ENCODE measurements around the gene FAM110A. TPM values are rescaled to one million over a fixed set of nuclear protein-coding genes. Genes with fewer than 3 reads are reported as not detected.

FAM110A gene
- total RNA-seq, 1 experiment from 2014 or later: 11.7 TPM

DNA sequence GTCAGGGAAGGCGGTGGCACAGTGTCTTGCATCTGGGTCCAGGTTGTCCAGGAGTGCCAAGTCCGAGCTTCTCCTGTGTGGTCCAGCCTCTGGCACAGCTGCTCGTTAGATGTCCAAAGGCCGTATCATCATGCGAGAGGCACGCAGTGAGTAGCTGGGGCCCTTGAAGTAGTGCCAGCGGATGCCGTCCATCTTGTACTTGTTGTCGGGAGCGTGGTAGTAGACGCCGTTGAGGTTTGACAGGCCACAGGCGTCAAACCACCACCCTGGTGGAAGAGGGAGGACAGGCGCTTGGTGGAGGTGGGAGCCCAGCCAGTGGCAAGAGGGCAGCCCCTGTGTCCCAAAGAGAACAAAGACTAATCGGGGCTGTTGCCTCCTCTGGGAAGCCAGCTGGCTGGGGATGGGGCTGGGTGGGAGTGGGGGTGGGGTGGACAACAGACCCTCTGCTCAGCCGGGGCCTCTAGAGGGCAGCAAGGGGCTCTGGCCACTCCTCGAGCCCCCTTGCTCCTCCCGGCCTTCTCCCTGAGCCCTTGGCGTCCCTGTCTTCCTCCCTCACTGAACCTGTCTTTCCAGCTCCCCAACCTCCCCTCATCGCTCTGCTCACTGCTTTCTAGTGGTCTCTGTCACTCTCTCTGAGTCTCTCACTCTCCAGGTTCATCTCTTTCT is 39.5 kb downstream of the FAM110A start:
- ChIA-PET POLR2A (ENCODE audit: low non-redundant PET) (interaction anchor here (0.6 kb wide), 1 partner anchor 10 kb away, joined by 3 read pairs; no protein-coding TSS in a partner anchor), CTCF (interaction anchor here (1.2 kb wide), 1 partner anchor 340 kb away, joined by 3 read pairs; no protein-coding TSS in a partner anchor)
- no peaks in the 10 kb centered on the region for H3K36me3 ChIP-seq (ENCODE audit: insufficient read depth, low read length, poor library complexity, severe bottlenecking)
- no peaks in the 10 kb centered on the region for H3K4me1 ChIP-seq (ENCODE audit: insufficient read depth, low read length, poor library complexity, severe bottlenecking)
- TF ChIP-seq EZH2 (IDR thresholded peaks at IDR 0.05; ENCODE audit: borderline replicate concordance, low read depth, low read length, poor library complexity, severe bottlenecking): no peak
- TF ChIP-seq, protein P1, sequence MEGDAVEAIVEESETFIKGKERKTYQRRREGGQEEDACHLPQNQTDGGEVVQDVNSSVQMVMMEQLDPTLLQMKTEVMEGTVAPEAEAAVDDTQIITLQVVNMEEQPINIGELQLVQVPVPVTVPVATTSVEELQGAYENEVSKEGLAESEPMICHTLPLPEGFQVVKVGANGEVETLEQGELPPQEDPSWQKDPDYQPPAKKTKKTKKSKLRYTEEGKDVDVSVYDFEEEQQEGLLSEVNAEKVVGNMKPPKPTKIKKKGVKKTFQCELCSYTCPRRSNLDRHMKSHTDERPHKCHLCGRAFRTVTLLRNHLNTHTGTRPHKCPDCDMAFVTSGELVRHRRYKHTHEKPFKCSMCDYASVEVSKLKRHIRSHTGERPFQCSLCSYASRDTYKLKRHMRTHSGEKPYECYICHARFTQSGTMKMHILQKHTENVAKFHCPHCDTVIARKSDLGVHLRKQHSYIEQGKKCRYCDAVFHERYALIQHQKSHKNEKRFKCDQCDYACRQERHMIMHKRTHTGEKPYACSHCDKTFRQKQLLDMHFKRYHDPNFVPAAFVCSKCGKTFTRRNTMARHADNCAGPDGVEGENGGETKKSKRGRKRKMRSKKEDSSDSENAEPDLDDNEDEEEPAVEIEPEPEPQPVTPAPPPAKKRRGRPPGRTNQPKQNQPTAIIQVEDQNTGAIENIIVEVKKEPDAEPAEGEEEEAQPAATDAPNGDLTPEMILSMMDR (conservative IDR thresholded peaks at IDR 0.05; ENCODE audit: low read depth, low read length): no peak
- H3K27me3 ChIP-seq (replicated peaks; ENCODE audit: insufficient read depth, low read depth, low read length, poor library complexity): no peaks in the 10 kb centered on the region
- no TSS peak for BruUV-seq (replicated peaks)
- intact Hi-C loops (cut with micrococcal nuclease; ENCODE audit: unreplicated experiment): no loop called here
- H3K4me3 ChIP-seq (ENCODE audit: low read depth, low read length, poor library complexity, severe bottlenecking): no peak overlapping the region
- H3K27ac ChIP-seq (ENCODE audit: low read depth, low read length, poor library complexity, severe bottlenecking): no peak overlapping the region
- DNase-seq (ENCODE audit: low spot score): no peak
- no peaks in the 10 kb centered on the region for H3K9me3 ChIP-seq (ENCODE audit: low read depth, low read length, poor library complexity, severe bottlenecking)

DNA sequence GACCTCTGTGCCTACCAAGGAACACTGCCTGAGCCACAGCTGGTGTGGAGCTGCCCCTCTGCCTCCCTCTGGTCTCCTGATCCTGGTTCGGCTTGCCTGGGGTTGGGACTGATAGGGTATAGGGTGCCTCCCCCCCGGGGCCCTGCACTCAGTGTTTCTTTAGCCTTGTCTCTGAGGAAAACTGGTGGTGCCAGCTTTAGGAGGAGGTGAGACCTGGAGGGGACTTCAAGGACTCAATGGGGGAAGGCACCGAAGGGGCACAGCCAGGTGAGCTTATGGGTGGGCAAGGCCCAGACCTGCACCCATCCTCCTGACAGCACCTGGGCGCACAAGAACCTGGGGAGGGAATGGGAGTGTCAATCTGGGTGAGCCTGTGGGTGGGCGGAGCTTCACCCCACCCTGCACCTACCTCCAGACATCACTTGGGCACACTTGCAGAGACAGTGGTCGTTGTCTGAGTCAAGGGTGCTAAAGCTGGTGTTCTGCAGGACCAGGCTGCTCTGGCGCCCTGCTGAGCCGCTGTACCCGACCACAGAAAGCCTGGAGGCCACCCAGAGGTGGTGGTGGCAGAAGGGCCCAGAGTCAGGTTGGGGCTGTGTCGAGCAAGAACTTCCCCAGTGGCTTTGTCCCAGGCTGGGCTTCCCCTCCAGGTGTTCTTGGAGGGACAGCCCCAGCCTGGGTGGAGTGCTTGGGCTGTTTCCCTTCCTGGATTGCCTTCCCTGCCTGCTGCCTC is 40.5 kb downstream of the FAM110A start:
- no peak for DNase-seq (ENCODE audit: low spot score)
- no TSS peak for BruUV-seq (replicated peaks)
- ChIA-PET CTCF (no interaction called here), POLR2A (ENCODE audit: low non-redundant PET) (no interaction called here)
- H3K27me3 ChIP-seq (replicated peaks; ENCODE audit: insufficient read depth, low read depth, low read length, poor library complexity): no peaks in the 10 kb centered on the region
- H3K27ac ChIP-seq (ENCODE audit: low read depth, low read length, poor library complexity, severe bottlenecking): no peak overlapping the region
- intact Hi-C loops (cut with micrococcal nuclease; ENCODE audit: unreplicated experiment): no loop called here
- no peak overlapping the region for H3K4me3 ChIP-seq (ENCODE audit: low read depth, low read length, poor library complexity, severe bottlenecking)
- H3K4me1 ChIP-seq (ENCODE audit: insufficient read depth, low read length, poor library complexity, severe bottlenecking): no peaks in the 10 kb centered on the region
- TF ChIP-seq, protein P1 (conservative IDR thresholded peaks at IDR 0.05; ENCODE audit: low read depth, low read length): no peak
- TF ChIP-seq EZH2 (IDR thresholded peaks at IDR 0.05; ENCODE audit: borderline replicate concordance, low read depth, low read length, poor library complexity, severe bottlenecking): no peak
- H3K36me3 ChIP-seq (ENCODE audit: insufficient read depth, low read length, poor library complexity, severe bottlenecking): no peaks in the 10 kb centered on the region
- no peaks in the 10 kb centered on the region for H3K9me3 ChIP-seq (ENCODE audit: low read depth, low read length, poor library complexity, severe bottlenecking)

DNA sequence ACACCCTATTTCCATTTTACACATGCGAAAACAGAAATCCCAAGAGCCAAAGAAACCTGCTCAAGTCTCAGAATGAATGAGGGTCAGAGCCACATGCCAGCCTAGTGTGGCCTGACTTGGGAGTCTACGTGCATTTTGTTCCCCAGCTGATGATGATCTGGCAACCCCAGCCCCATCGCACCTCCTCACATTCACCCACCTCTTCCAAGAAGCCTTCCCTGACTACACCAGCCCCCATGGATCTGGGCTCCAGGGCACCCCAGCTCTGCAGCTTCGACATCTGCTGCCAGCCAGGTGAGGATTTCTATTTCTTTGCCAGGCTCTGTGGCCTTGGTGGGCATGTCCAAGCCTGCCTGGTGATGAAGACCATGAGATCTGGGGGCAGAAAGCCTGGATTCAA is 41.6 kb downstream of the FAM110A start:
- ChIA-PET POLR2A (ENCODE audit: low non-redundant PET) (no interaction called here), CTCF (no interaction called here)
- Histone ChIP-seq H3K9me3 (ENCODE audit: low read depth, low read length, poor library complexity, severe bottlenecking) (no peaks in the 10 kb centered on the region), H3K4me3 (ENCODE audit: low read depth, low read length, poor library complexity, severe bottlenecking) (no peak overlapping the region), H3K27me3 (replicated peaks; ENCODE audit: insufficient read depth, low read depth, low read length, poor library complexity) (no peaks in the 10 kb centered on the region), H3K27ac (ENCODE audit: low read depth, low read length, poor library complexity, severe bottlenecking) (no peak overlapping the region), H3K36me3 (ENCODE audit: insufficient read depth, low read length, poor library complexity, severe bottlenecking) (no peaks in the 10 kb centered on the region), H3K4me1 (ENCODE audit: insufficient read depth, low read length, poor library complexity, severe bottlenecking) (no peaks in the 10 kb centered on the region)
- BruUV-seq (replicated peaks): no TSS peak
- DNase-seq (ENCODE audit: low spot score): no peak
- no peak for TF ChIP-seq EZH2 (IDR thresholded peaks at IDR 0.05; ENCODE audit: borderline replicate concordance, low read depth, low read length, poor library complexity, severe bottlenecking)
- TF ChIP-seq, protein P1 (conservative IDR thresholded peaks at IDR 0.05; ENCODE audit: low read depth, low read length): no peak
- intact Hi-C loops (cut with micrococcal nuclease; ENCODE audit: unreplicated experiment): no loop called here

Data from A673 (cell line).